WTC11 (cell line): ENCODE results near the gene GRIK2. TPM values are rescaled to one million over a fixed set of nuclear protein-coding genes. Genes with fewer than 3 reads are reported as not detected.
"Not testable (repeated sequence)": the region's sequence is repeated elsewhere in the genome, so short reads cannot be mapped to it uniquely, and the experiment has no call there.

Experiments
- ATAC-seq: fragments of 200-7000 bp; cut with Tn5 transposase; 2 replicates; pipeline ENCODE4 v1.10.0; 2021; ENCODE audit warnings: mild to moderate bottlenecking, moderate library complexity
- CTCF ChIA-PET: fragments of 300-600 bp; sonication (Branson Sonifier 250); formaldehyde crosslinking; loops from one replicate; lab custom pipeline; 2021; ENCODE audit warnings: antibody characterized with exemption; lab: Charles Lee
- POLR2A ChIA-PET: fragments of 350-600 bp; sonication (Branson Sonifier 250); formaldehyde crosslinking; loops from one replicate; lab custom pipeline; 2021; ENCODE audit warnings: antibody characterized with exemption; lab: Charles Lee
- DNase-seq: peaks from one replicate; pipeline ENCODE4 v3.0.0; 2021; ENCODE audit warnings: low spot score
- H3K27ac Mint-ChIP-seq: 2 replicates; pipeline ENCODE4 v1.8.0; 2021; ENCODE audit warnings: mixed read lengths
- H3K27me3 Mint-ChIP-seq: 2 replicates; pipeline ENCODE4 v1.8.0; 2021; ENCODE audit warnings: low read depth, mild to moderate bottlenecking, moderate library complexity, mixed read lengths
- H3K36me3 Mint-ChIP-seq: 2 replicates; pipeline ENCODE4 v1.8.0; 2021; ENCODE audit warnings: mixed read lengths
- H3K4me1 Mint-ChIP-seq: 2 replicates; pipeline ENCODE4 v1.8.0; 2022; ENCODE audit warnings: mixed read lengths
- H3K4me3 Mint-ChIP-seq: 2 replicates; pipeline ENCODE4 v1.8.0; 2021; ENCODE audit warnings: mild to moderate bottlenecking, moderate library complexity, mixed read lengths
- H3K9me3 Mint-ChIP-seq: 2 replicates; pipeline ENCODE4 v1.8.0; 2021; ENCODE audit warnings: mixed read lengths
- ELF4 ChIP-seq: sonication (generic); formaldehyde crosslinking; IDR thresholded peaks from 2 replicates; pipeline ENCODE4 v1.8.1; 2022; ENCODE audit warnings: low read depth, mild to moderate bottlenecking, moderate library complexity, missing genetic modification reagents
- HMGA2 ChIP-seq: fragments of 250-450 bp; sonication (Bioruptor Pico); IDR thresholded peaks from 2 replicates; pipeline ENCODE4 v1.4.0; 2021; ENCODE audit warnings: mild to moderate bottlenecking, moderate library complexity
- IRF2 ChIP-seq: sonication (generic); formaldehyde crosslinking; IDR thresholded peaks from 2 replicates; pipeline ENCODE4 v1.8.0; 2022; ENCODE audit warnings: low read depth, missing genetic modification reagents, borderline replicate concordance
- NFATC4 ChIP-seq: fragments of 250-450 bp; sonication (Bioruptor Pico); IDR thresholded peaks from 2 replicates; pipeline ENCODE4 v1.9.0; 2021; ENCODE audit warnings: mild to moderate bottlenecking
- NR2C2 ChIP-seq: sonication (generic); formaldehyde crosslinking; IDR thresholded peaks from 2 replicates; pipeline ENCODE4 v1.8.0; 2022; ENCODE audit warnings: mild to moderate bottlenecking, missing genetic modification reagents
- OVOL2 ChIP-seq: fragments of 250-450 bp; sonication (Bioruptor Pico); IDR thresholded peaks from 2 replicates; pipeline ENCODE4 v1.9.0; 2021; ENCODE audit warnings: mild to moderate bottlenecking, borderline replicate concordance
- SMAD3 ChIP-seq: sonication (generic); formaldehyde crosslinking; IDR thresholded peaks from 2 replicates; pipeline ENCODE4 v1.8.0; 2022; ENCODE audit warnings: missing genetic modification reagents, mild to moderate bottlenecking, borderline replicate concordance
- SP1 ChIP-seq: sonication (generic); formaldehyde crosslinking; conservative IDR thresholded peaks from 2 replicates; pipeline ENCODE4 v1.8.1; 2022; ENCODE audit warnings: missing genetic modification reagents
- TCF7 ChIP-seq: sonication (generic); formaldehyde crosslinking; IDR thresholded peaks from 2 replicates; pipeline ENCODE4 v1.8.0; 2022; ENCODE audit warnings: mild to moderate bottlenecking, low read depth, missing genetic modification reagents, moderate library complexity
- TEAD1 ChIP-seq: sonication (generic); formaldehyde crosslinking; IDR thresholded peaks from 2 replicates; pipeline ENCODE4 v1.8.0; 2022; ENCODE audit warnings: mild to moderate bottlenecking, missing genetic modification reagents
- TP53 ChIP-seq: sonication (generic); formaldehyde crosslinking; IDR thresholded peaks from 2 replicates; pipeline ENCODE4 v1.8.1; 2023; ENCODE audit warnings: mild to moderate bottlenecking, missing genetic modification reagents
- ZNF138 ChIP-seq: sonication (generic); formaldehyde crosslinking; conservative IDR thresholded peaks from 2 replicates; pipeline ENCODE4 v1.8.1; 2022; ENCODE audit warnings: mild to moderate bottlenecking, moderate library complexity, missing genetic modification reagents
- ZNF219 ChIP-seq: sonication (generic); formaldehyde crosslinking; IDR thresholded peaks from 2 replicates; pipeline ENCODE4 v1.8.0; 2023; ENCODE audit warnings: missing genetic modification reagents, mild to moderate bottlenecking, borderline replicate concordance
- ZNF317 ChIP-seq: sonication (generic); formaldehyde crosslinking; IDR thresholded peaks from 2 replicates; pipeline ENCODE4 v1.8.1; 2023; ENCODE audit warnings: low read depth, mild to moderate bottlenecking, moderate library complexity, missing genetic modification reagents, borderline replicate concordance
- total RNA-seq: library from RNA; stranded (reverse); gene quantifications from 3 replicates; pipeline ENCODE4 v1.2.3, GENCODE V29; 2021
- TF ChIP-seq, protein P1 (sequence below): sonication (generic); formaldehyde crosslinking; IDR thresholded peaks from 2 replicates; pipeline ENCODE4 v1.8.1; 2022; ENCODE audit warnings: mild to moderate bottlenecking, missing genetic modification reagents, moderate library complexity, borderline replicate concordance
- TF ChIP-seq, protein P2 (sequence below): sonication (generic); formaldehyde crosslinking; IDR thresholded peaks from 2 replicates; pipeline ENCODE4 v1.8.1; 2023; ENCODE audit warnings: mild to moderate bottlenecking, moderate library complexity, missing genetic modification reagents
- TF ChIP-seq, protein P3 (sequence below): sonication (generic); formaldehyde crosslinking; IDR thresholded peaks from 2 replicates; pipeline ENCODE4 v1.8.1; 2022; ENCODE audit warnings: missing genetic modification reagents, borderline replicate concordance
- TF ChIP-seq, protein P4 (sequence below): fragments of 200-600 bp; IDR thresholded peaks from 2 replicates; pipeline ENCODE4 v1.8.0; 2022; ENCODE audit warnings: antibody characterized with exemption
- TF ChIP-seq, protein P5 (sequence below): fragments of 250-450 bp; sonication (Bioruptor Pico); IDR thresholded peaks from 2 replicates; pipeline ENCODE4 v1.9.0; 2021; ENCODE audit warnings: moderate library complexity, mild to moderate bottlenecking, inconsistent platforms, borderline replicate concordance

Gene GRIK2
- total RNA-seq, 1 experiment from 2014 or later, result 2.7 TPM

DNA sequence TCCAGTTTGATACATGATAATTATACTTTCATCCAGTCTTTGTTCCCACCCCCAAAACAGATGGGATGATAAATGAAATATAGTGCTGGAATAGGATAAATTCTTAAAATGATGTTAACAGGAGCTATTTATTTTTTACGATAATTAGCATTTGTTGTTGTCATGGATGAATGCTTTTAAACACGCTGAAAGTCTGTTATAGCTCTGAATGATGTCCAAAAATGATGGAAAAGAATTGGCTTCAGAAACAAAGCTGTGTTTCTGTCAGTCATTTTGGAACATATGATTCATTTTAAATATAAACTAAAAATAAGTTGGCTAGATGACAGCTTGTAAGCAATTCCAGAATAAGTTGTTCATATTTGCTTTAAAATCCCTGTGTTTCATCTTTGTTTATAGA is 237.4 kb downstream of the GRIK2 start:
- POLR2A ChIA-PET, result no interaction called here
- H3K36me3 Mint-ChIP-seq, result no peaks in the 10 kb centered on the region
- CTCF ChIA-PET, result no interaction called here
- ATAC-seq (no peak), DNase-seq (no peak)
- H3K4me3 Mint-ChIP-seq, result no peak overlapping the region
- TF ChIP-seq, protein P1, sequence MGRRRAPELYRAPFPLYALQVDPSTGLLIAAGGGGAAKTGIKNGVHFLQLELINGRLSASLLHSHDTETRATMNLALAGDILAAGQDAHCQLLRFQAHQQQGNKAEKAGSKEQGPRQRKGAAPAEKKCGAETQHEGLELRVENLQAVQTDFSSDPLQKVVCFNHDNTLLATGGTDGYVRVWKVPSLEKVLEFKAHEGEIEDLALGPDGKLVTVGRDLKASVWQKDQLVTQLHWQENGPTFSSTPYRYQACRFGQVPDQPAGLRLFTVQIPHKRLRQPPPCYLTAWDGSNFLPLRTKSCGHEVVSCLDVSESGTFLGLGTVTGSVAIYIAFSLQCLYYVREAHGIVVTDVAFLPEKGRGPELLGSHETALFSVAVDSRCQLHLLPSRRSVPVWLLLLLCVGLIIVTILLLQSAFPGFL (CRISPR knock-in tag), result no peak
- TF ChIP-seq, protein P2, sequence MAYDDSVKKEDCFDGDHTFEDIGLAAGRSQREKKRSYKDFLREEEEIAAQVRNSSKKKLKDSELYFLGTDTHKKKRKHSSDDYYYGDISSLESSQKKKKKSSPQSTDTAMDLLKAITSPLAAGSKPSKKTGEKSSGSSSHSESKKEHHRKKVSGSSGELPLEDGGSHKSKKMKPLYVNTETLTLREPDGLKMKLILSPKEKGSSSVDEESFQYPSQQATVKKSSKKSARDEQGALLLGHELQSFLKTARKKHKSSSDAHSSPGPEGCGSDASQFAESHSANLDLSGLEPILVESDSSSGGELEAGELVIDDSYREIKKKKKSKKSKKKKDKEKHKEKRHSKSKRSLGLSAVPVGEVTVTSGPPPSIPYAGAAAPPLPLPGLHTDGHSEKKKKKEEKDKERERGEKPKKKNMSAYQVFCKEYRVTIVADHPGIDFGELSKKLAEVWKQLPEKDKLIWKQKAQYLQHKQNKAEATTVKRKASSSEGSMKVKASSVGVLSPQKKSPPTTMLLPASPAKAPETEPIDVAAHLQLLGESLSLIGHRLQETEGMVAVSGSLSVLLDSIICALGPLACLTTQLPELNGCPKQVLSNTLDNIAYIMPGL (CRISPR knock-in tag), result no peak
- no peak for TF ChIP-seq SP1 (CRISPR knock-in tag)
- no peak for TF ChIP-seq OVOL2 (CRISPR knock-in tag)
- H3K27me3 Mint-ChIP-seq, result no peaks in the 10 kb centered on the region
- no peak overlapping the region for H3K27ac Mint-ChIP-seq
- H3K9me3 Mint-ChIP-seq, result peaks cover 6% of the 10 kb centered on the region
- no peaks in the 10 kb centered on the region for H3K4me1 Mint-ChIP-seq

DNA sequence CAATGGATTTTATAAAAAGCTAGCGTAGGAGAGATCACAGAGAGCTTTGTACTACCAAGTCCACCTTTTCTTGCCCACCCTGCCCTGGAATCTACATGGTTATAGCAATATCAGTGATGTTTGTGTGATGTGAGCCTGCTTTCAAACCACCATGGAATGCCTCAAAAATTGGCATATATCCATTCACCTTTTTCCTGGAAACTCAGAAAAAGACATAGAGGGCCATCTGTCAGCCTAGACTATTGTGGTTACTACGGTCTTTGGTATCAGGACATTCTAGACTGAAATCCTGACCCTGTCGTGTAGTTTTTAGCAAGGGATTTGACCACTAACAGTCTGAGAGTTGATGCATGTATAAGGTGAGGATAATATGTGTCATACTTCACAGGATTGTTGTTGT is 239.6 kb downstream of the GRIK2 start:
- Mint-ChIP-seq H3K27me3 (no peaks in the 10 kb centered on the region), H3K4me1 (no peaks in the 10 kb centered on the region), H3K27ac (no peak overlapping the region), H3K9me3 (peaks cover 6% of the 10 kb centered on the region), H3K36me3 (no peaks in the 10 kb centered on the region), H3K4me3 (no peak overlapping the region)
- POLR2A ChIA-PET, result no interaction called here
- DNase-seq (no peak), ATAC-seq (no peak)
- CTCF ChIA-PET, result no interaction called here
- TF ChIP-seq ZNF219 (no peak), NR2C2 (CRISPR knock-in tag) (no peak), TEAD1 (CRISPR knock-in tag) (no peak), IRF2 (no peak), ZNF138 (CRISPR knock-in tag) (no peak), HMGA2 (CRISPR knock-in tag) (no peak), ZNF317 (no peak), SMAD3 (CRISPR knock-in tag) (no peak), TCF7 (no peak), TP53 (CRISPR knock-in tag) (no peak), SP1 (CRISPR knock-in tag) (no peak), NFATC4 (CRISPR knock-in tag) (no peak), ELF4 (CRISPR knock-in tag) (no peak)
- TF ChIP-seq, protein P3, sequence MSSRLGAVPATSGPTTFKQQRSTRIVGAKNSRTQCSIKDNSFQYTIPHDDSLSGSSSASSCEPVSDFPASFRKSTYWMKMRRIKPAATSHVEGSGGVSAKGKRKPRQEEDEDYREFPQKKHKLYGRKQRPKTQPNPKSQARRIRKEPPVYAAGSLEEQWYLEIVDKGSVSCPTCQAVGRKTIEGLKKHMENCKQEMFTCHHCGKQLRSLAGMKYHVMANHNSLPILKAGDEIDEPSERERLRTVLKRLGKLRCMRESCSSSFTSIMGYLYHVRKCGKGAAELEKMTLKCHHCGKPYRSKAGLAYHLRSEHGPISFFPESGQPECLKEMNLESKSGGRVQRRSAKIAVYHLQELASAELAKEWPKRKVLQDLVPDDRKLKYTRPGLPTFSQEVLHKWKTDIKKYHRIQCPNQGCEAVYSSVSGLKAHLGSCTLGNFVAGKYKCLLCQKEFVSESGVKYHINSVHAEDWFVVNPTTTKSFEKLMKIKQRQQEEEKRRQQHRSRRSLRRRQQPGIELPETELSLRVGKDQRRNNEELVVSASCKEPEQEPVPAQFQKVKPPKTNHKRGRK (CRISPR knock-in tag), result no peak
- TF ChIP-seq, protein P4, sequence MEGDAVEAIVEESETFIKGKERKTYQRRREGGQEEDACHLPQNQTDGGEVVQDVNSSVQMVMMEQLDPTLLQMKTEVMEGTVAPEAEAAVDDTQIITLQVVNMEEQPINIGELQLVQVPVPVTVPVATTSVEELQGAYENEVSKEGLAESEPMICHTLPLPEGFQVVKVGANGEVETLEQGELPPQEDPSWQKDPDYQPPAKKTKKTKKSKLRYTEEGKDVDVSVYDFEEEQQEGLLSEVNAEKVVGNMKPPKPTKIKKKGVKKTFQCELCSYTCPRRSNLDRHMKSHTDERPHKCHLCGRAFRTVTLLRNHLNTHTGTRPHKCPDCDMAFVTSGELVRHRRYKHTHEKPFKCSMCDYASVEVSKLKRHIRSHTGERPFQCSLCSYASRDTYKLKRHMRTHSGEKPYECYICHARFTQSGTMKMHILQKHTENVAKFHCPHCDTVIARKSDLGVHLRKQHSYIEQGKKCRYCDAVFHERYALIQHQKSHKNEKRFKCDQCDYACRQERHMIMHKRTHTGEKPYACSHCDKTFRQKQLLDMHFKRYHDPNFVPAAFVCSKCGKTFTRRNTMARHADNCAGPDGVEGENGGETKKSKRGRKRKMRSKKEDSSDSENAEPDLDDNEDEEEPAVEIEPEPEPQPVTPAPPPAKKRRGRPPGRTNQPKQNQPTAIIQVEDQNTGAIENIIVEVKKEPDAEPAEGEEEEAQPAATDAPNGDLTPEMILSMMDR, result no peak
- TF ChIP-seq, protein P5, sequence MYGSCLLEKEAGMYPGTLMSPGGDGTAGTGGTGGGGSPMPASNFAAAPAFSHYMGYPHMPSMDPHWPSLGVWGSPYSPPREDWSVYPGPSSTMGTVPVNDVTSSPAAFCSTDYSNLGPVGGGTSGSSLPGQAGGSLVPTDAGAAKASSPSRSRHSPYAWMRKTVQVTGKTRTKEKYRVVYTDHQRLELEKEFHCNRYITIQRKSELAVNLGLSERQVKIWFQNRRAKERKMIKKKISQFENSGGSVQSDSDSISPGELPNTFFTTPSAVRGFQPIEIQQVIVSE (CRISPR knock-in tag), result no peak

DNA sequence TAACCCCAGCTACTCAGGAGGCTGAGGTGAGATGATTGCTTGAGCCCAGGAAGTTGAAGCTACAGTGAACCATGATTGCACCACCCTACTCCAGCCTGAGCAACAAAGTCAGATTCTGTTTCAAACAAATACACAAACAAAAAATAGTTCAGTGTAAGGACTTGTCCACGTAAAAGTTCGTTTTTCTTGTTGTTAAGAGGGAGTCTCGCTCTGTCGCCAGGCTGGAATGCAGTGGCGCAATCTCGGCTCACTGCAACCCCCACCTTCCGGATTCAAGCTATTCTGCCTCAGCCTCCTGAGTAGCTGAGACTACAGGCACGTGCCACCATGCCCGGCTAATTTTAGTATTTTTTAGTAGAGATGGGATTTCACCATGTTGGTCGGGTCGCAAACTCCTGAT is 245.4 kb downstream of the GRIK2 start:
- POLR2A ChIA-PET, ATAC-seq, H3K9me3 Mint-ChIP-seq, H3K4me1 Mint-ChIP-seq, H3K27ac Mint-ChIP-seq, H3K27me3 Mint-ChIP-seq, CTCF ChIA-PET, H3K36me3 Mint-ChIP-seq, DNase-seq, H3K4me3 Mint-ChIP-seq: not testable (repeated sequence)
